Neutrophil (primary cell): ENCODE data around the gene TEAD3.

Experiments
- H3K27ac ChIP-seq: fragments of 200-600 bp; sonication (generic); 2 replicates; pipeline ENCODE4 v1.5.1; 2016; ENCODE audit warnings: mild to moderate bottlenecking, moderate library complexity
- H3K27me3 ChIP-seq: fragments of 200-600 bp; sonication (generic); 2 replicates; pipeline ENCODE4 v1.6.0; 2016; ENCODE audit warnings: mild to moderate bottlenecking
- H3K36me3 ChIP-seq: fragments of 200-600 bp; sonication (generic); 2 replicates; pipeline ENCODE4 v1.5.1; 2017
- H3K4me1 ChIP-seq, 2 experiments: fragments of 200-600 bp in 1 of 2; sonication (generic) in 1 of 2; 1 replicate in 1 of 2; 2 replicates in 1 of 2; pipeline versions ENCODE4 v1.5.1 to v1.6.1; 2013 to 2016; ENCODE audit warnings: low read depth in 1 of 2, low read length in 1 of 2, mild to moderate bottlenecking in 1 of 2, moderate library complexity in 1 of 2; ENCODE audit not compliant: control insufficient read depth in 1 of 2, insufficient read depth in 1 of 2
- H3K4me3 ChIP-seq, 2 experiments: fragments of 200-600 bp in 1 of 2; sonication (generic) in 1 of 2; 1 replicate in 1 of 2; 2 replicates in 1 of 2; pipeline ENCODE4 v1.5.1; 2013 to 2016; ENCODE audit warnings: low read depth in 1 of 2, low read length in 1 of 2, mild to moderate bottlenecking in 1 of 2, moderate library complexity in 1 of 2
- H3K9me3 ChIP-seq: fragments of 200-600 bp; sonication (generic); 2 replicates; pipeline ENCODE4 v1.5.1; 2016
- TF ChIP-seq, protein P1 (sequence below): fragments of 200-600 bp; sonication (generic); IDR thresholded peaks from 2 replicates; pipeline ENCODE4 v1.5.1; 2016; ENCODE audit warnings: antibody characterized with exemption

Gene TEAD3

DNA sequence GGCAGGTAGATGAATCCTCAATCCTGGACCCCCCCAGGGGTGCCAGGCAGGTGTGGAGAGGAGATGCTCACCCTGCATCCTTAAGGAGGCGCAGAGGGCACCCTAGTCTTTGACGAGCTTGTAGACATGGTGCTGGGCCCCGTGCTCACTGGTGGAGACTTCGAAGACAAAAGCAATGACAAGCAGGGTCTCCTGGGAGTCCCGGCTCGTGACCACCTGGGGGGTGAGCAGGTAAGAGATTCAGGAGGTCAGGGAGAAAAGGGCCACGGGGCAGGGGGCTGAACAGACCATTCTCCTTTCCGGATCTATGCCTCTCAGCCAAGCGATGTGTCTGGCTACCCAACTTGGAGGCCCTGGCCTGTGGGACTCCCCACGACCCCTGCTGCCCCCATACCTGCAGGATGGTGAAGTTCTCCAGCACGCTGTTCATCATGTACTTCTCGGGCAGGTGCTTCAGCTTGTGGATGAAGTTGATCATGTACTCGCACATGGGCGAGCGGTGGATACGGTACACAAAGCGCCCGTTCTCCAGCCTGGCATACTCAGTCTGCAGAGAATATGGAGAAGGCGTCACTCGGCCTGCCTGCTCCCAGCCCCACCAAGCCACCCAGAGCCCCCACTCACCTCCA is 21.8 kb downstream of the TEAD3 start:
- H3K9me3 ChIP-seq = no peaks in the 10 kb centered on the region
- no peaks in the 10 kb centered on the region for H3K36me3 ChIP-seq
- no peak overlapping the region for H3K4me3 ChIP-seq
- H3K4me1 ChIP-seq = no peaks in the 10 kb centered on the region
- H3K27me3 ChIP-seq = no peaks in the 10 kb centered on the region
- no peak overlapping the region for H3K27ac ChIP-seq
- TF ChIP-seq, protein P1, sequence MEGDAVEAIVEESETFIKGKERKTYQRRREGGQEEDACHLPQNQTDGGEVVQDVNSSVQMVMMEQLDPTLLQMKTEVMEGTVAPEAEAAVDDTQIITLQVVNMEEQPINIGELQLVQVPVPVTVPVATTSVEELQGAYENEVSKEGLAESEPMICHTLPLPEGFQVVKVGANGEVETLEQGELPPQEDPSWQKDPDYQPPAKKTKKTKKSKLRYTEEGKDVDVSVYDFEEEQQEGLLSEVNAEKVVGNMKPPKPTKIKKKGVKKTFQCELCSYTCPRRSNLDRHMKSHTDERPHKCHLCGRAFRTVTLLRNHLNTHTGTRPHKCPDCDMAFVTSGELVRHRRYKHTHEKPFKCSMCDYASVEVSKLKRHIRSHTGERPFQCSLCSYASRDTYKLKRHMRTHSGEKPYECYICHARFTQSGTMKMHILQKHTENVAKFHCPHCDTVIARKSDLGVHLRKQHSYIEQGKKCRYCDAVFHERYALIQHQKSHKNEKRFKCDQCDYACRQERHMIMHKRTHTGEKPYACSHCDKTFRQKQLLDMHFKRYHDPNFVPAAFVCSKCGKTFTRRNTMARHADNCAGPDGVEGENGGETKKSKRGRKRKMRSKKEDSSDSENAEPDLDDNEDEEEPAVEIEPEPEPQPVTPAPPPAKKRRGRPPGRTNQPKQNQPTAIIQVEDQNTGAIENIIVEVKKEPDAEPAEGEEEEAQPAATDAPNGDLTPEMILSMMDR = no peak

DNA sequence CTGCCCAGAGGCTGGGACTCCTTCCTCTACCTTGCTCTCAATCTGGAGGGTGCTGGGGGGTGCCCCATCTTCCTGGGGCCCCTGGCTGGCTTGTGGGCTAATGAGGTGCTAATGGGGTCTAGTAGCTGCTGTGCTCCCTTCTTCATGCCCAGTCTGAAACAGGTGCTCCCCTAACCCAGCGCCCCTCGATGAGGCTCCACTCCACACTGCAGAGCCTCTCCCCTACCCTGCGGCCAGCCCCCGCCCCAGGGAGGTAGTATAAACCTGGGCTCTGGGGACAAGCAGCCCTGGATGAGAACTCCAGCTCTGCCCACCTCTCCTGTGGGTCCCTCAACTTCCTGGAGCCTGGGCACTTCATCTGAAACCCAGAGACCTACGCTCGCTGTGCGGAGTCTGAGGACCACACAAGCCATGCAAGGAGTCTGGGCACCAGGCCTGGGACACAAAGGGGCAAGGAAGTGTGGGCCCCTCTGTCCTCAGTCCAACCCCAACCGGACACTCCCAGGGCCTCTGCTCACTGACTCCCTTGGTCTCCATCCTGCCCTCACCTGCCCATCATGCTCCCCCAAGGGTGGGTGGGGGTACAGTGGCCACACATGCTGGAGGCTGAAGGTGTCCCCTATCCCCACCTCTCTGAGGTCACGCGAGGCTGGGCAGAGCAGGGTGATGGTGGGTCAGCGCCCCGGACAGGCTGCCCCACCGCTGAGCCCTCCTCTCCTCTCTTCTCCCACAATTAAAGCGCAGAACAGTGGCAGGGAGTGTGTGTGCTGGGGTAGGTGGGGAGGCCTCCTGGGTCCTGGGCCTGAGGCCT is 22.5 kb downstream of the TEAD3 start:
- no peak overlapping the region for H3K4me3 ChIP-seq
- TF ChIP-seq, protein P1 = no peak
- H3K27me3 ChIP-seq = no peaks in the 10 kb centered on the region
- H3K9me3 ChIP-seq = no peaks in the 10 kb centered on the region
- H3K36me3 ChIP-seq = no peaks in the 10 kb centered on the region
- H3K27ac ChIP-seq = no peak overlapping the region
- peaks cover 5 to 6% of the 10 kb centered on the region in 2 experiments for H3K4me1 ChIP-seq

- H3K36me3 ChIP-seq = no peaks in the 10 kb centered on the region
Measured at GRCh38 chr6:35473850-35474130, 23.1 kb downstream of the TEAD3 start.

DNA sequence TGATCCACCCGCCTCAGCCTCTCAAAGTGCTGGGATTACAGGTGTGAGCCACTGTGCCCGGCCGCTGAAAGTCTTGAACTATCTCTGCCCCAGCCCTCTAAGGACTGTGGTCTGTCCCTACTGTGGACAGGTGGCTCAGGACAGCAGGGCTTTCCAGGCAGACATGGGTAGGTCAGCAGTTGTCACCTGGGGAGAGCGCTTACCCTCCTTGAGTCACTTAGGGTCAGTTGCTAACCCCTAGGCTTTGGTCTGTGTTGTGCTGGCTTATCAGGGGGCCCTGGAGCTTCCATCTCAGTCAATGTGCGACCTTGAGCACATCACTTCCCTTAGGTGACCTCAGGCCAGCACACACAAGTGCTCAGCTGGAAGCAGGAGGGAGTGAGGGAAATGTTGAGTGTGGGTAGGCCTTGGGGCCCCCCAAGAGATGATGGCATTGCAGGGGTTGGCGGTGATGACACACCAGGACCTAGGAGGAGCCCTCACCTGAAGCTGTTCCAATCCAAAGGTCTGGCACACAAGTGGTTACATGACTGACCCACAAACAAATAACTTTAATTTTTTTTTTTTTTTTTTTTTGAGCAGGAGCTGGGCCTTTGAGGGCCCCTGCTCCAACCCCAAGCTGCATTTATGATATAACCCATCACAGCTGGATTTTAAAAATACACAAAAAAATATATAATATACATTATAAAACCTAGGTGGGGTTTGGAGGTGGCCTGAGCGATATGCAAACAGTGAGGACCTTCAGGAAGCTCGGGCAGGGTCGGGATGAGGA is 23.6 kb downstream of the TEAD3 start:
- Histone ChIP-seq H3K27me3 (no peaks in the 10 kb centered on the region), H3K36me3 (no peaks in the 10 kb centered on the region), H3K27ac (no peak overlapping the region), H3K4me1 (peaks cover 13 to 14% of the 10 kb centered on the region in 2 experiments), H3K9me3 (no peaks in the 10 kb centered on the region), H3K4me3 (no peak overlapping the region)
- TF ChIP-seq, protein P1 = no peak

More at GRCh38 chr6:35473850-35474130, 23.1 kb downstream of the TEAD3 start:
- no peak overlapping the region for H3K4me3 ChIP-seq
- H3K27ac ChIP-seq = no peak overlapping the region
- H3K4me1 ChIP-seq = peaks cover 10 to 11% of the 10 kb centered on the region in 2 experiments
- no peaks in the 10 kb centered on the region for H3K9me3 ChIP-seq
- TF ChIP-seq, protein P1 = no peak
- H3K27me3 ChIP-seq = no peaks in the 10 kb centered on the region

- peaks cover 19 to 22% of the 10 kb centered on the region in 2 experiments for H3K4me1 ChIP-seq
- no peaks in the 10 kb centered on the region for H3K36me3 ChIP-seq
- no peaks in the 10 kb centered on the region for H3K27me3 ChIP-seq
- TF ChIP-seq, protein P1 = no peak
- H3K27ac ChIP-seq = no peak overlapping the region
- no peaks in the 10 kb centered on the region for H3K9me3 ChIP-seq
- no peak overlapping the region for H3K4me3 ChIP-seq
Measured at GRCh38 chr6:35471836-35472345, 25.0 kb downstream of the TEAD3 start.
